Measurements from ENCODE around the gene OSGIN1.

Gene OSGIN1

DNA sequence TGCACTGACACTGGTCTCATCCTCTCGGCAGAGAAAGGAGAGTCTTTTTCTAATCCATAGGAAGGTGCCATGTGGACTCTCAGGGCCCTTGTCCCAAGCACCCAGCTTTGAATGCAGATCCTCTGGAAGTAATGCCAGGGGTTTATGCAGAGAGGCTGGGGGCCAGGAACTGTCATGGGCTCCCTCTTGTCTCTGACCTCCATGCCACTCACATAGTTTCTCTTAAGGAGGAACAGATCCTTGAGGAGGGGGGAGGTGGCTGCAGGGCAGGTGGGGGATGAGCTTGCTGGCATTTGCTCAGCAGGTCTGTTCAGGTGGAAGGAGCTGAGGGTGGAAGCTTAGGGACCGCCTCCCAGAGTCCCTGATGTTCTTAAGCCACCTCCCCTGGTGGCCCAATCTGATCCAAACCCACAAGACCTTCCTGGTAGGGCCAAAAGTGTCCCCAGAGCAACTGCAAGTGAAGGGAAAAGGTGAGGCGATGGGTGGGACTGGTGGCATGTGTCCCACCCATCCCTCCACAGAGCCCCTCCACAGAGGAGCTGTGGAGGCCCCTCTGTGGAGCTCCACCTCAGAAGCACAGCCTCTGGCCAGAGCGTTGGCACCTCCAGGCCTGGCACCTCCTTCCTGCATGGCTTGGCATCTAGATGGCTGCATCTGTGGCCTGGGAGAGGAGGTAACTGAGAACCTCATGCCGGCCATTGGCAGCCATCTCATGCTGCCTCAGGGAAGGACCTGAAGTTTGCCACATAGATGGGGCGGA is 24.2 kb downstream of the OSGIN1 start:
- no peak for DNase-seq (ENCODE audit: low read depth in 1 of 2, low spot score in 1 of 2)
- H3K4me3 ChIP-seq (replicated peaks; ENCODE audit: insufficient read depth, low read length) = no peak overlapping the region
- H3K27ac ChIP-seq (replicated peaks) = no peak overlapping the region
- H3K27me3 ChIP-seq (ENCODE audit: insufficient read depth, poor library complexity, severe bottlenecking) = peaks cover 2% of the 10 kb centered on the region
- no peak for TF ChIP-seq SPI1 (IDR thresholded peaks at IDR 0.05; ENCODE audit: borderline replicate concordance, low read depth)
- no peak for TF ChIP-seq POLR2AphosphoS5 (IDR thresholded peaks at IDR 0.05; ENCODE audit: low read depth)
- TF ChIP-seq, protein P1, sequence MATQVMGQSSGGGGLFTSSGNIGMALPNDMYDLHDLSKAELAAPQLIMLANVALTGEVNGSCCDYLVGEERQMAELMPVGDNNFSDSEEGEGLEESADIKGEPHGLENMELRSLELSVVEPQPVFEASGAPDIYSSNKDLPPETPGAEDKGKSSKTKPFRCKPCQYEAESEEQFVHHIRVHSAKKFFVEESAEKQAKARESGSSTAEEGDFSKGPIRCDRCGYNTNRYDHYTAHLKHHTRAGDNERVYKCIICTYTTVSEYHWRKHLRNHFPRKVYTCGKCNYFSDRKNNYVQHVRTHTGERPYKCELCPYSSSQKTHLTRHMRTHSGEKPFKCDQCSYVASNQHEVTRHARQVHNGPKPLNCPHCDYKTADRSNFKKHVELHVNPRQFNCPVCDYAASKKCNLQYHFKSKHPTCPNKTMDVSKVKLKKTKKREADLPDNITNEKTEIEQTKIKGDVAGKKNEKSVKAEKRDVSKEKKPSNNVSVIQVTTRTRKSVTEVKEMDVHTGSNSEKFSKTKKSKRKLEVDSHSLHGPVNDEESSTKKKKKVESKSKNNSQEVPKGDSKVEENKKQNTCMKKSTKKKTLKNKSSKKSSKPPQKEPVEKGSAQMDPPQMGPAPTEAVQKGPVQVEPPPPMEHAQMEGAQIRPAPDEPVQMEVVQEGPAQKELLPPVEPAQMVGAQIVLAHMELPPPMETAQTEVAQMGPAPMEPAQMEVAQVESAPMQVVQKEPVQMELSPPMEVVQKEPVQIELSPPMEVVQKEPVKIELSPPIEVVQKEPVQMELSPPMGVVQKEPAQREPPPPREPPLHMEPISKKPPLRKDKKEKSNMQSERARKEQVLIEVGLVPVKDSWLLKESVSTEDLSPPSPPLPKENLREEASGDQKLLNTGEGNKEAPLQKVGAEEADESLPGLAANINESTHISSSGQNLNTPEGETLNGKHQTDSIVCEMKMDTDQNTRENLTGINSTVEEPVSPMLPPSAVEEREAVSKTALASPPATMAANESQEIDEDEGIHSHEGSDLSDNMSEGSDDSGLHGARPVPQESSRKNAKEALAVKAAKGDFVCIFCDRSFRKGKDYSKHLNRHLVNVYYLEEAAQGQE (IDR thresholded peaks at IDR 0.05; ENCODE audit: insufficient replicate concordance, low read depth) = no peak
- no peak for TF ChIP-seq GABPA (IDR thresholded peaks at IDR 0.05; ENCODE audit: low read depth)
- TF ChIP-seq, protein P2, sequence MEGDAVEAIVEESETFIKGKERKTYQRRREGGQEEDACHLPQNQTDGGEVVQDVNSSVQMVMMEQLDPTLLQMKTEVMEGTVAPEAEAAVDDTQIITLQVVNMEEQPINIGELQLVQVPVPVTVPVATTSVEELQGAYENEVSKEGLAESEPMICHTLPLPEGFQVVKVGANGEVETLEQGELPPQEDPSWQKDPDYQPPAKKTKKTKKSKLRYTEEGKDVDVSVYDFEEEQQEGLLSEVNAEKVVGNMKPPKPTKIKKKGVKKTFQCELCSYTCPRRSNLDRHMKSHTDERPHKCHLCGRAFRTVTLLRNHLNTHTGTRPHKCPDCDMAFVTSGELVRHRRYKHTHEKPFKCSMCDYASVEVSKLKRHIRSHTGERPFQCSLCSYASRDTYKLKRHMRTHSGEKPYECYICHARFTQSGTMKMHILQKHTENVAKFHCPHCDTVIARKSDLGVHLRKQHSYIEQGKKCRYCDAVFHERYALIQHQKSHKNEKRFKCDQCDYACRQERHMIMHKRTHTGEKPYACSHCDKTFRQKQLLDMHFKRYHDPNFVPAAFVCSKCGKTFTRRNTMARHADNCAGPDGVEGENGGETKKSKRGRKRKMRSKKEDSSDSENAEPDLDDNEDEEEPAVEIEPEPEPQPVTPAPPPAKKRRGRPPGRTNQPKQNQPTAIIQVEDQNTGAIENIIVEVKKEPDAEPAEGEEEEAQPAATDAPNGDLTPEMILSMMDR (IDR thresholded peaks at IDR 0.05; ENCODE audit: insufficient read depth, low read length) = no peak

DNA sequence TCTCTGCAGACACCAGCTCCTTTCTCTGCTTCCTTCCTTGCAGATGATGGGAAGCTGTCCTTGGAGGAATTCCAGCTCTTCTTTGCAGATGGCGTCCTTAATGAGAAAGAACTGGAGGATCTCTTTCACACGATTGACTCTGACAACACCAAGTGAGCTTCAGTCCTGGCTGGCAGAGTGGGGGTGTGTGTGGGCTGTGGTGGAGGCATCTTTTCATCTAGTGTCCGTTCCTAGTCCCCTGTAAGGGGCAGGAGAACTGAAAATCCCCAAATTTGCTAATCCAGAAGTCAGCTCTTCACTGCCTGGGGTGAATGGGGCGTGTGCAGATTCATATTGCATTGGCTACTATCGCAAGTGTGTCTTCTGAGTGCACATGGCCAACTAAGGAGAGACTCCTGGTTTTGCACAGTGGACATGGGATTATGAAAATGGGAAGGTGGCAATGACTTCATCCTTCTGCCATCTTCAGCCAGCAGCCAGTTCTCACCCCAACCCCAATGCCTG is 25.4 kb downstream of the OSGIN1 start:
- H3K27ac ChIP-seq (replicated peaks) = no peak overlapping the region
- peaks cover 2% of the 10 kb centered on the region for H3K27me3 ChIP-seq (ENCODE audit: insufficient read depth, poor library complexity, severe bottlenecking)
- H3K4me3 ChIP-seq (replicated peaks; ENCODE audit: insufficient read depth, low read length) = no peak overlapping the region
- TF ChIP-seq GABPA (IDR thresholded peaks at IDR 0.05; ENCODE audit: low read depth) = no peak
- TF ChIP-seq, protein P2 (IDR thresholded peaks at IDR 0.05; ENCODE audit: insufficient read depth, low read length) = no peak
- TF ChIP-seq, protein P1 (IDR thresholded peaks at IDR 0.05; ENCODE audit: insufficient replicate concordance, low read depth) = no peak
- no peak for TF ChIP-seq POLR2AphosphoS5 (IDR thresholded peaks at IDR 0.05; ENCODE audit: low read depth)
- no peak for TF ChIP-seq SPI1 (IDR thresholded peaks at IDR 0.05; ENCODE audit: borderline replicate concordance, low read depth)
- DNase-seq (ENCODE audit: low read depth in 1 of 2, low spot score in 1 of 2) = no peak

DNA sequence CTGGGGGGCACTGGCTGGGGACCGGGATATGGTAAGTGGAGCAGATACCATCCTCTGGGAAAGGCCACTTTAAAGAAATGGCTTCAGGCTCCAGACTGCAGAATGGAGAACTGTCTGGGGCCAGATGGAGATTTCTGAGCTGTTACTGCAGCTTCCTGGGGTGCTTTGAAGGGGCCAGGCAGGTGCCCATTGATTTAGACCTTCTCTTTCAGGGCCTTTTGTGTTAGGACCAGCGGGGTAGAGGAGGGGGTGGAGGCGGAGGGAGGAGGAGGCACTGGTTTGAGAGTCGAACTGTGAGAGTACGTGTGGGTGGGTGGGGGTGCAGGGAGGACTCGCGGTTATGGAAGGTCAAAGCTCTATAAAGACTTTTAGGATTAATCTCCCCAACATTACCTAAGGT is 26.4 kb downstream of the OSGIN1 start:
- H3K4me3 ChIP-seq (replicated peaks; ENCODE audit: insufficient read depth, low read length) = no peak overlapping the region
- H3K27ac ChIP-seq (replicated peaks) = no peak overlapping the region
- H3K27me3 ChIP-seq (ENCODE audit: insufficient read depth, poor library complexity, severe bottlenecking) = no peaks in the 10 kb centered on the region
- no peak for DNase-seq (ENCODE audit: low read depth in 1 of 2, low spot score in 1 of 2)
- TF ChIP-seq POLR2AphosphoS5 (IDR thresholded peaks at IDR 0.05; ENCODE audit: low read depth) = no peak
- TF ChIP-seq GABPA (IDR thresholded peaks at IDR 0.05; ENCODE audit: low read depth) = no peak
- TF ChIP-seq, protein P1 (IDR thresholded peaks at IDR 0.05; ENCODE audit: insufficient replicate concordance, low read depth) = no peak
- TF ChIP-seq, protein P2 (IDR thresholded peaks at IDR 0.05; ENCODE audit: insufficient read depth, low read length) = no peak
- no peak for TF ChIP-seq SPI1 (IDR thresholded peaks at IDR 0.05; ENCODE audit: borderline replicate concordance, low read depth)
